SH-SY5Y (cell line): Measurements from ENCODE around the gene SLC38A7.

Source experiments
- GATA2 ChIP-seq: IDR thresholded peaks from 2 replicates; pipeline ENCODE4 v1.6.1; 2011; ENCODE audit warnings: mild to moderate bottlenecking, low read depth, low read length
- GATA3 ChIP-seq: IDR thresholded peaks from 2 replicates; pipeline ENCODE4 v1.6.1; 2011; ENCODE audit warnings: low read depth, mild to moderate bottlenecking, low read length, moderate library complexity

GRCh38 chr16:58638148-58639036 is 46.2 kb downstream of the SLC38A7 start:
- TF ChIP-seq GATA3 (no peak), GATA2 (no peak)
